K562 (cell line): ENCODE results near the gene MLC1. TPM values are rescaled to one million over a fixed set of nuclear protein-coding genes. Genes with fewer than 3 reads are reported as not detected.

Source experiments
- BCL6 ChIP-seq: fragments of 250-450 bp; sonication (Bioruptor Pico); IDR thresholded peaks from 2 replicates; pipeline ENCODE4 v1.4.0; 2020
- E4F1 ChIP-seq: fragments of 250-450 bp; sonication (Bioruptor Pico); IDR thresholded peaks from 2 replicates; pipeline ENCODE4 v1.5.0; 2021; ENCODE audit warnings: mild to moderate bottlenecking, borderline replicate concordance
- HDAC1 ChIP-seq, 2 experiments: fragments of 450-650 bp; IDR thresholded peaks; 2 replicates each; pipeline ENCODE4 v1.6.1; 2016 to 2017; ENCODE audit warnings: inconsistent platforms in 1 of 2, mild to moderate bottlenecking in 1 of 2, moderate library complexity in 1 of 2
- MBD2 ChIP-seq: sonication (generic); IDR thresholded peaks from 2 replicates; pipeline ENCODE4 v1.6.1; 2016; ENCODE audit warnings: low read depth, borderline replicate concordance
- MLX ChIP-seq, 2 experiments: fragments of 450-650 bp in 1 of 2; sonication (generic) in 1 of 2; formaldehyde crosslinking; conservative IDR thresholded peaks; 2 replicates each; pipeline versions ENCODE4 v1.4.0 to v1.8.1; 2020 to 2022; ENCODE audit warnings: mild to moderate bottlenecking in 1 of 2, missing genetic modification reagents in 1 of 2
- NRF1 ChIP-seq, 2 experiments: fragments of 450-650 bp; IDR thresholded peaks in 1 of 2; conservative IDR thresholded peaks in 1 of 2; 2 replicates each; pipeline ENCODE4 v1.6.1; 2014; ENCODE audit warnings: mild to moderate bottlenecking in 2 of 2
- PHF20 ChIP-seq: fragments of 450-650 bp; IDR thresholded peaks from 2 replicates; pipeline ENCODE4 v1.6.1; 2018; ENCODE audit not compliant: partially characterized antibody
- PURB ChIP-seq: sonication (generic); formaldehyde crosslinking; IDR thresholded peaks from 2 replicates; pipeline ENCODE4 v1.9.0; 2021; ENCODE audit warnings: low read depth, mild to moderate bottlenecking, missing genetic modification reagents
- SLC30A9 ChIP-seq: fragments of 250-450 bp; sonication (Bioruptor Pico); IDR thresholded peaks from 2 replicates; pipeline ENCODE4 v1.8.0; 2022; ENCODE audit warnings: mild to moderate bottlenecking, moderate library complexity
- ZNF143 ChIP-seq: sonication (generic); formaldehyde crosslinking; IDR thresholded peaks from 2 replicates; pipeline ENCODE4 v1.9.0; 2022; ENCODE audit warnings: mild to moderate bottlenecking, missing genetic modification reagents
- ZNF24 ChIP-seq: fragments of 450-650 bp; IDR thresholded peaks from 2 replicates; pipeline ENCODE4 v1.6.1; 2016
- ZNF280A ChIP-seq: fragments of 450-650 bp; IDR thresholded peaks from 2 replicates; pipeline ENCODE4 v1.6.1; 2018; ENCODE audit warnings: mild to moderate bottlenecking, low read depth; ENCODE audit not compliant: partially characterized antibody
- polyA plus RNA-seq, 8 experiments: library from polyadenylated mRNA; depleted of rRNA in 4 of 8; stranded (reverse) in 5 of 8; unstranded in 3 of 8; fragments of >200 nt; fragmentation: Nextera tagmentation in 2 of 8; fragmentation: Illumina TruSeq in 1 of 8; extraction: Ambion mirVana in 2 of 8; extraction: Trizol in 1 of 8; gene quantifications; 2 replicates each; pipeline versions ENCODE4 v1.2.1 to v1.2.3, GENCODE V29; 2011 to 2014; ENCODE audit warnings: inconsistent platforms in 1 of 8, missing spikeins in 1 of 8
- total RNA-seq, 7 experiments: library from RNA; depleted of rRNA in 6 of 7; stranded (reverse); fragments of >200 nt in 6 of 7; fragmentation: Illumina TruSeq in 2 of 7; extraction: Trizol in 2 of 7; gene quantifications; 2 replicates each; pipeline versions ENCODE4 v1.2.1 to v1.2.3, GENCODE V29; 2011 to 2021; ENCODE audit warnings: low replicate concordance in 1 of 7

The MLC1 gene
- total and polyA plus RNA-seq, 9 of the 15 experiments (the other 6 are each of a cell fraction or from before 2014, with no cell fraction given): 0.06 to 0.98 (median 0.39) TPM

GRCh38 chr22:50118129-50118528 lies 32.9 kb upstream of the MLC1 start (continued):
- TF ChIP-seq SLC30A9 (CRISPR knock-in tag) (no peak), NRF1 (conservative IDR thresholded peaks at IDR 0.05 in 1 of 2, IDR thresholded peaks at IDR 0.05 in 1 of 2) (no peak), ZNF280A (no peak), ZNF143 (no peak), ZNF24 (no peak), PHF20 (no peak), E4F1 (no peak), MBD2 (no peak), HDAC1 (IDR thresholded peaks at IDR 0.05) (no peak), BCL6 (CRISPR knock-in tag) (no peak), PURB (no peak), MLX (CRISPR knock-in tag; conservative IDR thresholded peaks at IDR 0.05) (no peak)
